ENCODE measurements around the gene ADCY7.

The ADCY7 gene

DNA sequence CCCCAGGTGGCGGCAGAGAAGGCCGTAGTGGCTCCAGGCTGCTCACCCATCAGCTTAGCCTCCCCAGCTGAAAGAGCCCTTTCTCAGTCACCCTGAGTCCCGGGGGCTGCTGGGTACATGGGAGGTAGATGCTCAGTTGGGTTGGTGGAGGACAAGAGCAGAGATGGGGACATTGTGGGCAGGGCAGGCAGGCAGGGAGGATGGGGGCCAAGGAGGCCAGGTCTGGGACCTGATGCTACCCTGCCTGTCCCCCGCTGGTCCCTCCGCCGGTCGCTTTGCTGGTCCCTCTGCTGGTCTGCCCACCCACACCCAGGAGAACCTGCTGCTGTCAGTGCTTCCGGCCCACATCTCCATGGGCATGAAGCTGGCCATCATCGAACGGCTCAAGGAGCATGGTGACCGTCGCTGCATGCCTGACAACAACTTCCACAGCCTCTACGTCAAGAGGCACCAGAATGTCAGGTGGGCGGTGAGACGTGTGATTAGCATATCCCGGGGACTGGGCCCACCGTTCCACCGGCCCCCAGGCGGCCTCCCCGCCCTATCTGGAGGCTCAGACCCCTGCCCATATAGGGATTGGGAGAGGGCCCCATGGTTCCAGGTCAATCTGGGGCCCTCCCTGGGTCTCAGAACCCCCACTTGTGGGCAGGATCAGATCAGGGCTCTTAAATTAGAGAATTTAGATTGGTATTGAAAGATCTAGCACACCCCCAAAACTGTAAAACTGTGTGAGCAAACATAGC lies 26.9 kb downstream of the ADCY7 start:
- DNase-seq (ENCODE audit: low read depth), result no peak
- TF ChIP-seq, protein P1, sequence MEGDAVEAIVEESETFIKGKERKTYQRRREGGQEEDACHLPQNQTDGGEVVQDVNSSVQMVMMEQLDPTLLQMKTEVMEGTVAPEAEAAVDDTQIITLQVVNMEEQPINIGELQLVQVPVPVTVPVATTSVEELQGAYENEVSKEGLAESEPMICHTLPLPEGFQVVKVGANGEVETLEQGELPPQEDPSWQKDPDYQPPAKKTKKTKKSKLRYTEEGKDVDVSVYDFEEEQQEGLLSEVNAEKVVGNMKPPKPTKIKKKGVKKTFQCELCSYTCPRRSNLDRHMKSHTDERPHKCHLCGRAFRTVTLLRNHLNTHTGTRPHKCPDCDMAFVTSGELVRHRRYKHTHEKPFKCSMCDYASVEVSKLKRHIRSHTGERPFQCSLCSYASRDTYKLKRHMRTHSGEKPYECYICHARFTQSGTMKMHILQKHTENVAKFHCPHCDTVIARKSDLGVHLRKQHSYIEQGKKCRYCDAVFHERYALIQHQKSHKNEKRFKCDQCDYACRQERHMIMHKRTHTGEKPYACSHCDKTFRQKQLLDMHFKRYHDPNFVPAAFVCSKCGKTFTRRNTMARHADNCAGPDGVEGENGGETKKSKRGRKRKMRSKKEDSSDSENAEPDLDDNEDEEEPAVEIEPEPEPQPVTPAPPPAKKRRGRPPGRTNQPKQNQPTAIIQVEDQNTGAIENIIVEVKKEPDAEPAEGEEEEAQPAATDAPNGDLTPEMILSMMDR (IDR thresholded peaks at IDR 0.05; ENCODE audit: control insufficient read depth, insufficient read depth, low read depth, low read length, missing control alignments), result no peak
- no peak overlapping the region for H3K4me3 ChIP-seq (ENCODE audit: control insufficient read depth, low read depth, low read length)

DNA sequence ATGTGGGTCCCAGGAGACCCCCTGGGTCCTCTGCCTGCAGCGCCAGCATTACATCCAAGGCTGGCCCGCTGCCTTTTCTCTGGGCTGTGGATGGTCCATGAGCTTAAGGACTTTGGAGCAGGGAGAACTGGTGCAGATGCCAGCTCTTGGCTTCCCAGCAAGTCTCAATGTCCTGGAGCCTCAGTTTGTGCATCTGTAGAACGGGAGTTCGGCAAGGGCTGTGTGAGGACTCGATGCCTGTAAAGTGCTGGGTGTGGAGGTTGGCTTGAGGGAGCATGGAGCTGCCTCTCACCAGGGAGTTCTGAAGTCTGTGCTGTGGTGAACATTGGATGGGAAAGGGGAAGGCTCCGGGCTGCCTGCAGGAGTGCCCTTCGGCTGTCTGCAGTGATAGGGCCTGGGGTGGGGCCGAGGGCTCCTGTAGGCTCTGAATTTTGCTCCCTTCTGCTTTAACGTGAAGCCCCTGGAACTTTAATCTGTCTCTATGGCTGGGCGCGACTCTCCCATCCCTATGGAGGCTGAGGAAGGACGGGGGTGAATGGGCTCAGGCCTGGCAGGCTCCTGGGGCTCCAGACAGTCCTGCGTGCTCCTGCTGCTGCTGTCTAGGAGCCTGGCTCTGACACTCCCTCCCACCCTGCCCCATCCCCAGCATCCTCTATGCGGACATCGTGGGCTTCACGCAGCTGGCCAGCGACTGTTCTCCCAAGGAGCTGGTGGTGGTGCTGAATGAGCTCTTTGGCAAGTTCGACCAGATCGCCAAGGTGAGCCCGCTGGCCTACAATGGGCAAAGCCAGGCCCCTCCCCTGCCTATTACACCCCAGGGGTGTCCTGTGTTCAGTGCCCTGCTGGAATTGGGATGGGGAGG lies 27.9 kb downstream of the ADCY7 start:
- DNase-seq (ENCODE audit: low read depth), result no peak
- TF ChIP-seq, protein P1 (IDR thresholded peaks at IDR 0.05; ENCODE audit: control insufficient read depth, insufficient read depth, low read depth, low read length, missing control alignments), result no peak

GRCh38 chr16:50294955-50295354 lies 28.6 kb downstream of the ADCY7 start:
- no peak for DNase-seq (ENCODE audit: low read depth)
- no peak overlapping the region for H3K4me3 ChIP-seq (ENCODE audit: control insufficient read depth, low read depth, low read length)
- TF ChIP-seq, protein P1 (IDR thresholded peaks at IDR 0.05; ENCODE audit: control insufficient read depth, insufficient read depth, low read depth, low read length, missing control alignments), result no peak

More for the DNA sequence above, 27.9 kb downstream of the ADCY7 start:
- H3K4me3 ChIP-seq (ENCODE audit: control insufficient read depth, low read depth, low read length), result no peak overlapping the region

DNA sequence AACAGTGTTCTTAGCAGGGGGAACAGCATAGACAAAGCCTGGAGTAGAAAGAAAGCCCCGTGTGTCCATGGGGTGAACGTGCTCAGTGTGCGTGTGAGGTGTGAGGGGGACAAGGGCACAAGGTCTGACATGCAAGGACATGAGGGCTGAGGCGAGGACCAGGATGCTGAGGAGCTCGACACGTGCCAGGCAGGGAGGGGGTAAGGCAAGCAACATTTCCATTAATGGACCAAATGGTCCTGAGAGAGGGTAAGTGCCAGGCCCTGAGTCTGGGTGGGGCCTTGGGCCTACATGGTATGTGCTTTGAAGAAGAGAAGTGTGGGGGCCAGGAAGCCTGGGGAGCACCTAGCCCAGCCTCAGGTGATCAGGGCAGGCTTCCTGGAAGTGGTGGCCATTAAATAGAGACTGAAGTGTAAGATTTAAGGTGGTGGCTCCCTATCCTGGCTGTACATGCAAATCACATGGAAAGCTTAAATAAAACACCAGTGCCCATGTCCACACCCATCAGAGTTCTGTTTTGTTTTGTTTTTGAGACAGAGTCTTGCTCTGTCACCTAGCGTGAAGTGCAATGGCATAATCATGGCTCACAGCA lies 29.3 kb downstream of the ADCY7 start:
- H3K4me3 ChIP-seq (ENCODE audit: control insufficient read depth, low read depth, low read length), result no peak overlapping the region
- TF ChIP-seq, protein P1 (IDR thresholded peaks at IDR 0.05; ENCODE audit: control insufficient read depth, insufficient read depth, low read depth, low read length, missing control alignments), result no peak
- no peak for DNase-seq (ENCODE audit: low read depth)

GRCh38 chr16:50296807-50297206 lies 30.5 kb downstream of the ADCY7 start:
- TF ChIP-seq, protein P1 (IDR thresholded peaks at IDR 0.05; ENCODE audit: control insufficient read depth, insufficient read depth, low read depth, low read length, missing control alignments), result no peak
- H3K4me3 ChIP-seq (ENCODE audit: control insufficient read depth, low read depth, low read length), result no peak overlapping the region
- DNase-seq (ENCODE audit: low read depth), result no peak

GRCh38 chr16:50297301-50298074 lies 31.1 kb downstream of the ADCY7 start:
- H3K4me3 ChIP-seq (ENCODE audit: control insufficient read depth, low read depth, low read length), result no peak overlapping the region
- no peak for DNase-seq (ENCODE audit: low read depth)
- TF ChIP-seq, protein P1 (IDR thresholded peaks at IDR 0.05; ENCODE audit: control insufficient read depth, insufficient read depth, low read depth, low read length, missing control alignments), result no peak

All from AG09309 (cell line).